Measurements from ENCODE around the gene SYNDIG1.

Gene SYNDIG1

DNA sequence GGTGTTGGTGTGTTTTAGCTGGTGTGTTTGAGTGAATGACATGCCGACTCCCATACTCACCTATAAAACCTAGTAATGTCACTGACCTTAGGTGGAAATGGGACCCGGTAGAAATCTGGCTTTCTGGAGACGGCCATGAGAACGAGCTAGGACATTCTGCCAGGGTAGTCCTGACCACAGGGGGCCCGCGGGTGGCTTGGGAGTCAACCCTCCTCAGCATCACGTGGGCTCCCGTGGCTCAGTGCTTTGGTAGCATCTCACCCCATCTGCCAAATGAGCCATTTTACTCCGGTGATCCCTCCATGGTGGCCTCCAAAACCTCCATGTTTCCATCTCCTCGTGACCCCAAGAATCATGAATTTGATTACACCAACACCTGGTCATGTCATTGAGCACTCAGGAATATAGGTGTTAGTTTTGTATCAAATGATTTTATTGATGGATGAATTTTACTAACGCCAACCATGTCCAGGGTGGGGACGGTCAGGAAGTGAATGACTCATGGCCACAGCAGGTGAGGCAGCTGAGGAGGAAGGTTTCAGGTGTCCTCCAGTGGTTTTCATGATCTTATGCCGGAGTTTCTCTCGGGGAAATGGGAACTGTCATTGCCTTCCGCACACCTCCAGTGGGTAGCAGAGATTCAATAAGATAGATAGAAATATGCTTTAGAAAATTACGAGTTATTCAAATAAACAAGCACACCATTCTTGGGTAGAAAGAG is 195.0 kb downstream of the SYNDIG1 start:
- no peak for DNase-seq

DNA sequence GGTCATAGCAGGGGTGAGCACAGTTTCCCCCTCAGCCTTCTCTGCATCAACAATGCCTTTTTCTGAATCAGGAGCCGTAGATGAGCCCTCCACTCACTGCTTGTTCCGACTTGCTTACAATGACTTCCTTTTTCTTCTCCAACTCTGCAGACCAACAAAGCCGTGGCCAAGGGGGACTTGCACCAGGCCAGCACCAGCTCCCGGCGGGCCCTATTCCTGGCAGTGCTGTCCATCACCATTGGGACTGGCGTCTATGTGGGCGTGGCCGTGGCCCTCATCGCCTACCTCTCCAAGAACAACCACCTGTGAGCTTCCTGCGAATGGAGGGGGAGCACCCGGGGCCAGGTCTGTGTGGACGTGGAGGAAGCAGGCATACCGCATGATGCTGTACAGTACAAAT is 195.8 kb downstream of the SYNDIG1 start:
- DNase-seq: no peak

DNA sequence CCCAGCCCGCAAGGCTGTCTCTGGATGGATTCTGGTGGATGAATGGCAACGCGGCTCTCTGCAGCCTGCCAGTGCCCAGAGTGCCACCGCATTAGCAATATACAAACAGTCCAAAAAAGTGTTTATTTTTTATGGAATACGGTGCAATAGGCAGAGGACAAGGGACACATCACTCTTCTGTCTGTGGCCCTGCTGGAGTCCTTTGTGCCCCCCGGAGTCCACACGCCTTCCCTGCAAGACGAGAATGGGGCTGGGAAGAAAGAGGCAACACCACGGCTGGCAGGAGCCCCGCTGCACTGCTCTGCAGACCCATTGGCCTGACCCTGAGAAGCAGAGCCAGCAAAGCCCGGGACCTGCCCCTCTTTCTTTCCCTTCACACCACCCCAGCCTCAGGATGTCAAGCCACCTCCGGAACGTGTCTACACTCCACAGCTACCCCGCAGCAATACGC is 196.3 kb downstream of the SYNDIG1 start:
- no peak for DNase-seq

DNA sequence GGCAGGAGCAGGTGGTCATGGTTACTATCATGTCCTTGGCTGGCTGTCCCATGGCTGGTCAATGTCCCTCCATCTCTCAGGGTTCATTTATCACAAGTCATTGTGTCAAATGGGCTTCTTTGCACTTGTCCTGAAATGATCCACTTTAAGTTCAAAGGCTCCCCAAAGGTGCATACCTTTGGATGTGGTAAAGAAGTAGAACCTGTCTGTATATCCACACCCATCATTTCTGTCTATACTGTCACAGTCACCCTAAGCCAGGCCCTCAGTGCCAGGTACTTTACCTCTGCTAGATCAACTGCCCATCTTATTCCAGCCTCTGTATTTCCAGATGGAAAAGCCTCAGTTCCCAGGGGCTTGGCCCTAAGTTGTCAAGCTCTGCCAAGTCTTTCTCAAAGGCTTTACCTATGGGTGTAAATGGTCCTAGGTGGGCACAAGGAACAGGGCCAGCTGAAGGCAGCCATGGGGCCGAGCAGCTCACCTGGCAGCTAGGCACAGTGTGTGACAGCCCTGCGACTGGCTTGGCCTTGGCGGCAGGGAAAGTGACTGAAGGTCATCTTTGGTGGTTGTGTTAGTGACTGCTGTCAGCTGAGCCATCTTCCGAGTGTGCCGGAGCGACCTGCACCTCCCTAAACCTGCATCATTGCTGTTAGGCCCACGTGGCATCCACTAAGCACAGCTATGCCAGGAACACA is 198.4 kb downstream of the SYNDIG1 start:
- DNase-seq: no peak

DNA sequence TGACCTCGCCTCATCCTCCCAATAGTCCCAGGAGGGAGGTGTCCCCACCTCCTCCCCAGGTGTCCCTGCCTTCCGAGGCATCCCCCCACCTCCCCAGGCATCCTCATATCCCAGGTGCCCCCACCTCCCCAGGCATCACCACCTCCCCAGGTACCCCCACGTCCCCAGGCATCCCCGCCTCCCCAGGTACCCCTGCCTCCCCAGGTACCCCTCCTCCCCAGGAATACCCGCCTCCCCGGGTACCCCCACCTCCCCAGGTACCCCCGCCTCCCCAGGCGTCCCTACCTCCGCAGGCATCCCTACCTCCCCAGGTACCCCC is 198.9 kb downstream of the SYNDIG1 start:
- no peak for DNase-seq

DNA sequence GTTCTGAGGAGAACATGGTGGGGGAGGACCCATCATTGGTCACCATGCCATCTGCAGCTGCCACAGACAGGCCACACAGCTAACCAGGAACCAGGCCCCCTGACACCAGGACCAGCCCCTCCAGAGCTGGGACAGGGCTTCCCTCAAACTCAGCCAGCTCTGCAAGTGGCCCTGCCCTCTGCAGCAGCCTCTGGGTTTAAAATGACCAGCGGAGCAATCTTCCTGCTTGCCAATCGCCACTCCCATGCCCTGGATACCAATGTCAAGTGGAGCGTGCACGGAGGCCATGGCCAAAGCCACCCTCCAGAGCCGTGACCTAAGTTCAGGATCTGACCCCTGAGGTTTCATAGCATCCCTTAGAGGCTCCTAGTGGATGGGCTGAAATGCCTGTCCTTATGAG is 199.4 kb downstream of the SYNDIG1 start:
- no peak for DNase-seq

DNA sequence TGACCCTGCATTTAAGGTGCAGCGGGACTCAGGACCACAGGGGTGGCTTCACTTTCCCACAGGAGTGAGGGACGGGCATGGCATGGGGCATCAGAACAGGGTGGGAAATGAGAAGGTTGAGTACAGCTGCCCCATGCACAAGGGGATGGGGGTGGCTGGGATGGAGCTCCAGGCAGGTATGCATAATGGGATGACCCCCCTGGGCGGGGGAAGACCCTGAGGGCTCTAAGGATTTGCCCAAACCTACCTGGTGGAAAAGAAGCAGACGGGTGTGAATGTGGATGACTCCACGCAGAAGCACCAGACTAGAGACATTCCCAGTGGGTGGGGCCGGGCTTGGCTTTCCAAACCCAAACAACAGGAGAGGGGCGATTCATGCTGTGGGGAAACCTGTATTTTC is 200.3 kb downstream of the SYNDIG1 start:
- no peak for DNase-seq

DNA sequence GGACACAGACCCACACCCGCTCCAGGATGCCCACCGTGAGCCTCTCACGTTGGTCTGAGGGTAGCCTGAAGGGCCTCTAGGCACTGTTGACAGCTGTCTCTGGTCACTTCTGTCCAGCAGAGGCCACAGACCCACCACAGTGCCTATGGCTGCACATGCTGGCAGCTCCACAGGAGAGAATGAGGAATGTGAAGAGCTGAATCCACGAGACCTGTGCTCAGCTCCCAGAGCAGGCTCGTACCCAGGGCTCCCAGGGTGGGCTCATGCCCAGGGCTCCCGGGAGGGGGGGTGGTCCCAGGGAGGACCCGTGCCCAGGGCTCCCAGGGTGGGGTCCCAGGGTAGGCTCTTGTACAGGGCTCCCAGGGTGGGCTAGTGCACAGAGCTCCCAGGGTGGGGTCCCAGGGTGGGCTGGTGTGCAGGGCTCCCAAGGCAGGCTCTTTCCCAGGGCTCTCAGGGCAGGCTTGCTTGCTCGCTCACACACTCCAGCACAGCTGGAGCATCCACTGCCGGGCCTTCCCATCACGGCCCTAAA is 201.0 kb downstream of the SYNDIG1 start:
- DNase-seq: no peak

DNA sequence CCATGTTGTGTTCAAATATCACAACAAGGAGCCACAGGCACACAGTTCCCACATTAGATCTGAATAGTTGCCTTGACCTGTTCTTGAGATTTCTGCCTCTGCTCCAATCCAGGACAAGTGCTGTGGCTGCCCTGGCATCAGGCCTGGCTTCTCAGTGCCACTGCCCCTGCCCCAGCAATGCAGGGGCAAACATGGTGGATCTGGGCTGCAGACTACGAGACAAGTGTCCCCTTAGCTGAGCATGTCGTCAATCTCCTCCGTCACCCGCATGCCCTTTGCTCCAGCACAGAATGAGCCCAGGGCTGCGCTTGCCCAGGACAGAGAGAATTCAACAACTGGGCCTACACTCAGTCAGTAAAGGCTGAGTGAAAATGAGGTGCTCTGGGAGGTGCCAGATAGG is 201.6 kb downstream of the SYNDIG1 start:
- no peak for DNase-seq

DNA sequence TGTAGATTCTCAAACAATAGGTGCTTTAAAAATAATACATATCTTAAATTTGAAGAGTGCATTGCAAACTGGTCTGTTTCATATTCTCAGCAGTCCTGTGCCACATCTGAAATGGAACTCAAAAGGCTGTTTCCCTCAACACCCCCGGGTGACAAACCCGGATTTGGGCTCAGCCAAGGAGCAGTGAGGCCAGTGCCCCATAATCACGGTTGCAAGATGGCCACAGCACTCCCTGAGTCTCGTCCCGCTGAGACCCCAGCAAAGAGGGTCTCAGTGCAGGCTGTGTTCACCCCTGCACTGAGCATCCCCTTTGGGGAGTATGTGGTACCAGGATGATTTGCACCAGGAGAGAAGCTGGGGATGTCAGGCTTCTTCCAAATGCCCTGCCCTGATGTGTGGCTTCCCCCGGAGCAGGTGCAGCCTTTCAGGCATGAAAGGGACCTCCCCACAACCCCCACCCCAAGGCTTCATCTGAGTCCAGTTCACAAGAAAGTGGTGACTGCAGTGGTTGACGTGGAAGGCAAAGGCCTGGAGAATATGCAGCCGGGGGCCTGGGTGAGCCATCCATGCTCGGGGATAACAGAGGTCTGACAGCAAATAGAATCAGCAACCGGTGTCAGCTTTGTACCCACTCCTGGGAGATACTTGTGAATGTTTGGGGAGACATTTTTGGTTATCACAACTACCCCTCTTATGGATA is 202.9 kb downstream of the SYNDIG1 start:
- DNase-seq: no peak

DNA sequence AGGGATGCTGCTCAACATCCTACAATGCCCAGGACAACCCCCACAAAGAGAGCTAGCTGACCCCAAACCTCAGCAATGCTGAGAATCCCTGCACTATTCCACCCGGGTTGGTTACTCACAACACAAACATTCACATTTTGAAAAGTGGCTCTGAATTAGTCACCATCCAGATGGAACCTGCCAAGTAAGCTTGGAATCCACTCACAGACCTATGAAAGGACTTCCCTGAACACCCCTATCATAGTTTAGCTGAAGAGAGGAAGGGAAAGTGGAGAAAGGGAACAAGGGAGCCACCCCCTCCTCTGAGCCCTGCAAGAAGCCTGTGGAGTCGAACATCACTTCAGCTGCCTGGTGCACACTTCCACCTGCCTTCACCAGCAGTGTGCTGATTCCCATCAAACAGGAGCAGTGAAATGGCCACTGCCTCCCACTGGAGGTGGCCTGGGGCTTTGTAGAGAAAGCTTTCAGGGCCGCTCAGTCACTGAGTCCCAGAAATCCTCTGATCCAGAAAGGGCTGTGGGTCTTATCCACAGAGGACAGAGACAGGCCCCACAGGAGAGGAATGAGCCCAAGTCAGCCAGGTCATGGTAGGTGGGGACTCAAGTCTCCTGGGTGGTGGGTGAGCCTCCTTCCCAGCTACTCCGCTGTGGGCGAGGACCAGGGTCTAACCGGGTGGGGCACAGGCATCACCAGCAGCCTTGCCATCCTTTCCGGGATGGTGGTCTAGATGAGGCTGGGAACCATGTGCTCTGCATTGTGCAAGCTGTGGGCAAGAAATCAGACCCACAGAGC is 203.7 kb downstream of the SYNDIG1 start:
- no peak for DNase-seq

DNA sequence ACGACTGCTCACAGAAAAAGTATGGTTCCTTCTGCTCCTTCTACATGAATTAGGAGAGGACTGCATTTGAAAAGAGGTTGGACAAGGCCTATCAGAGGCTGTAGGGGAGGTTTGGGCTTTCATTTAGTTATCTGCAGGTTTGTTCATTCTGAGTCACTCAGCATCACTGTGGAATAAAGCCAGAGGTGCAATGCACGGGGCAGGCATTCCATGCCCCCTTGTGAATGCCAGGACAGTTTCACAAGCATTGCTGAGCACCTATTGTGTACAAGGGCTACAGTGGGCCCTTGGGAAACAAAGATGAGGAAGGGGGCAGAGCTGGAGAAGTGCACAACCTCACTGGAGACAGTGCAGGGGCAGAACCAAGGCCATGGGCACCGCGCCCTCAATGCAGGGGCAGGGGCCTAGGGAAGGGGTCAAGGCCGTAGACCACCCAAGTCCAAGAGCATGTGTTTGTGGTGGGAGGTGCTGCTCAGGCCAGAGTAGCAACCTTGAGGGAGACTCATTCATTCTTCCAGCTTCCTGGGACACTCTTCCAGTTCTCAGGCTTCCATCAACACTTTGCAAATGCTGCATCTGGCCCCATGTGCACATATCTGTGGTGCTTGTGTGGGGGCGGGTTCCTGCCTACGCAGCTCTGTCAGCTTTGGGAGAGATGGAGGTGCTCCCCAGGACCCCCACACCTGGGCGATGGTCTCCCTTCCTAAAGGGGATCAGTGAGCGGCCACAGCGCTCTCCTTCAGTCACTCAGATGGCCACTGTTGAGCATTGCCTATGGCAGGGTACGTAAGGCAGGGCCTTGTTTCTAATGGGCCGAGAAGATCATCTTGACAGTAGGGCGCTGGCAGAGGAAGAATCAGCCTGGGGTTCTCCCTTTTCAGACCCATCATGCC is 204.5 kb downstream of the SYNDIG1 start:
- DNase-seq: no peak

DNA sequence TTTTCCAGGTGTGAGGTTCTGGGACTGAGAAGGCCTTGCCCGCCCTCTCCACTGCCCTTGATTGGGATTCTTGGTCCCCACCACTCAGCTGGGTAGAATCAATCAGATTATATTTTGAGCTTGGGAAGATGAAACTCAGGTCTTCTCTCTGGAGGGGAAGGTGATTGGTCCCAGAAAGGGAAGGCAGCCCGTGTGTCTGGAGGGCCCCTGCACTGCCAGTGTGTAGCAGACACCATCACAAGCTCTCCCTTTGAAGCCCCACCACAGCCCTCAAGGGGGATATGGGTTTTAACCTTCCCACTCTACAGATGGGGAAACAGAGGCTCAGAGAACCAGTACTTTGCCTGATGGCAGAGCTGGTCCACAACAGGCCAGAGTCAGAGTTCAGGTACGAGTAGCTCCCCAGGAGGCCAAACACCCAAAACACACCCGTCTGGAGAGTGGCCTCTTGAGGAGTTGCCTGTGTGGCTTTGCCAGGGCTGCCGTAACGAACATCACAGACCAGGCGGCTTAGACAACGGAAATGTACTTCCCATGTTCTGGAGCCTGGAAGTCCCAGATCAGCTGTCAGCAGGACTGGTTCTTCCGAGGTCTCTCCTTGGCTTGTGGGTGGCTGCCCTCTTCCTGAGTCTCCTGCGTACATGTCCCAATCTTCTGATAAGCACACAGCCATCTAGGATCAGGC is 205.6 kb downstream of the SYNDIG1 start:
- no peak for DNase-seq

DNA sequence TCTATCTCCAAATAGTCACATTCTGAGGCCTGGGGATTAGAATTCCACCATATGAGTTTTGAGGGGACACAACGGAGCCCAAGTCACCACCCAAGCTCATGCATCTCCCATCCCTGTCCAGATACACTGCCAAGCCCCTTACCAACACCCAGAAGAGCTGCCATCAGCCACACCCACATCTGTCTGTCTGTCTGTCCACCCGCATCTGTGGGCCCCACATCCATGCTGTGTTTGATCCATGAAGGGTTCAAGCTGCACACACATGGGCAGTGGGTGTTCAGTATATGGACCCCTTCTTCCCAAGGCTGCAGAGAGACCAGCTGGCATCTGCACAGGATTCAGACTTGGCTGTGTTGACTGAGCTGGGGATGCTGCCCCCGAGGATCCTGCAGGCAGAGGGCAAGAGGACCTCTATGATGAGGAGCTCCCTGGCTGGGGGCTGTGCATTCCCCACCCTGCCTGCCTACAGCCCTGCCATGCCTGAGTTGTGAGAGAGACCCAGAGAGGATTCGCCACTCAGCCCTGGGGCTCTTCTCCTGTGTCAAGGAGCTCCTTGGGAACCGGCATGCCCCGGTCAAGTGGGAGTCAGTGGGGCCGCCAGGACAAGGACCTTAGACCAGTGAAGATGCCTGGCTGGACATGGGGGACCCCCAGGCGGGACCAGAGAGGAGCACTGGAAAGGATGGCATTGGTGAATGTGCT is 206.4 kb downstream of the SYNDIG1 start:
- no peak for DNase-seq

DNA sequence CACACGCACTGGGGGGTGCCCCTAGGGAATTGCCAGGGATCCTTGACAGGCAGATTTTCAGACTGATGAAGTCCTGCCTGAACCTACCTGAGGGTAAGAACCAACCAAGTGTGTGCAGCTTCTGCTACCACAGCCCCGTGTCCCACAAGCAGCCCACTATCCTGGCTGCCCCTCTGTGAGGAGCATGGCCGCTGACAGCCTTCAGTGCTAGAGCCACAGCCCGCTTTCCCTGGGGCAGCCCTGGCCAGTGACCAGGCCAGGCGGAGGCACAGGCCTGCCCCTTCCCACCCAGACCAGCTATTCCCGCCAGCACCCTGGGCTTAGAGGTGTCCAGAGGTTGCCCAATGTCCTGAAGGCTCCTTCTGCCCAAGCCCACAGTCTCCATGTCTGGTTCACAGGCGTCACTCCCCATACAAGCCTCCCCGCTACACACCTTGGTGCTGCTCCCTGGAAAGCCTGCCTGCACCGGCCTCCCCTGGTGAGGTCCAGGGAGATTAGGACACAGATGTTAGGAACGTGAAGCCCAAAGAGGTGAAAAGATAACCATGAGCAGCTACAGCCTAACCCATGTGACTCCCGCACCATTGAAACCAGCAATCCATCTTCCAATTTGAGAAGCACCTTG is 207.0 kb downstream of the SYNDIG1 start:
- no peak for DNase-seq

DNA sequence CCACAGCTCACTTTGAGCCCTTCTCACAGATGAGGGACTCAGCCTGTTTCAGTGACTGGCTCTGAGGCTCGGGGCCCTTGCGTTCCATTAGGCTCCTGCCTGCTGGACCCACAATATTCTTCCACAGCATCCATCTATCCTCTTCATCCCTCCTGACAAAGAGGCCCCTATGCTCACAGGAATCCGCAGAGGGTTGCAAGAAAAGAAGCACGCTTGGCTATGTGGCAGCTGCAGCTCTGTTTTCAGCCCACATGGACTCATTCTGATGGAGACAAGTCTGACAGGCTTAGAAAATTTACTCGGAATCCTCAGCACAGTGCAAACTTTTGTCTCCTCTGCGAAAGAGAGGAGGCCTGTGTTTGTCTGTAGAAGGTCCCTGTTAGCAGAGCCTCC is 207.5 kb downstream of the SYNDIG1 start:
- no peak for DNase-seq

DNA sequence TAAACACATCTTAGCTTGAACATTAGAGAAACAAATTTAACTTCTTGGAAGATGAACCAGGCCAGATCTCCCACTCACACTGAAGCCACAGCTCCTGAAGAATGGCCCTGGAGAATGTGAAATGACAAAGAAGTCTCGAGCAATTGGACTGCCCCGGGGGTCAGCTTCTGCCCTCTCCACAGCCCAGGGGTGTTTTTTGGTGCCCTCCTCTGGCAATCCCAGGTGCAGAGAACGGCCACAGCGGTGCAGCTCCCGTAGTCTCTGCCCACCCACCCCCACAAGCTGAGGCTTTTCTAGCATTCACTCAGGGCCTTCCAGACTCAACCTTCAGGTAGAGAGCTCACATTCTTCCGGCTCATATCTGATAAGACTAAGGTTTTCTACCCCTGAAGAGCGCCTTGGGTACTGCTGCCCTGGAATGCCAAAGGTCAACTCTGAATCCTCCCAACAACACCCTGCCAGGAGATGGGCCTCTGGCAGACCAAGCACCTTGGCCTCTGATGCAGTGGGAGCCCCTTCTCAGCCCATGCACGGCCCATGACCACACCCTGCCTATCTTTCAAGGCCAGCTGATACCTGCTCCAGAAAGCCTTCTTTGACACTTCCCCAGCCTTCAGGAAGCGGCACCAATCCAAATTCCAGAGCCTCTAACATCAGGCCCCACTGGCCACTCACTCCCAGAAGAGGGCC is 208.3 kb downstream of the SYNDIG1 start:
- no peak for DNase-seq

DNA sequence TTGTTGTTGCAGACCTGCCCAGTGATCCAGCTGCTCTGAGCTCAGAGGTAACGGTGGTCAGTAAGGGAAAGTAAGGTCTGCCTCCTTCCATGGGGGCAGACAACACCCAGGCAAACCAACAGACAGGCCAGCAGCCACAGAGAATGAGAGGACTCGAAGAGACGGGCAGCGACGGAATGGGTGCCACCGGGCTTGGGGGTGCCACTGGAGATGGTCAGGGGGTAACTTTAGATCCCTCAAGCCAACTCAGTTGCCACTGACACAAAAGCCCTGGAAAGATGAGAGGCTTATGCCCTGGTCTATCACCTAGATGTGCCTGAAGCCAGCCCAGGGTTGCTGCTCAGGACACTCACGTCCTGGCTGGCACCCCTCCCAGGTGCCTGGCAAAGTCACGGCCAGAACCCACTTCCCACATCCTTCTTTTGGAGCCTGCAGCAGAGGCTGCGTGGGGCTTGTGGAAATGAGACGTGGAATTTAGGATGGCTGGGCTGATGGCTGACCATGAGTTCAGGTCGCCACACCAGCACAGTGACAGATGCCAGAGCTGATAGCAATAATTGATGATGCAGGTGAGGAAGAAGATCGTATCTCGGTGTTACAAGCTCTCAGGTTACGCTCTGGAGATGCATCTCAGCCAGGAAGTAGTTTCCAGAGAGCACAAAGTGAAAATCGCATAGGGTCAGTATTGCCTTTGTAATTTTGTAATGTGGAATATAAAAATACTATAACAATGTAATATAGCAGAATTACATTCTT is 209.1 kb downstream of the SYNDIG1 start:
- DNase-seq: no peak
